GM15510 (cell line): ENCODE measurements around the gene PEX11G.

Experiments used
- POLR2A ChIP-seq: IDR thresholded peaks from 3 replicates; pipeline ENCODE4 v1.6.1; 2011; ENCODE audit warnings: borderline replicate concordance; ENCODE audit not compliant: insufficient read length; ENCODE audit errors: extremely low read depth

The PEX11G gene

GRCh38 chr19:7489609-7490044 is 792 bp upstream of the PEX11G start:
- TF ChIP-seq POLR2A = no peak

GRCh38 chr19:7486923-7487322 is 1.9 kb downstream of the PEX11G start:
- TF ChIP-seq POLR2A = no peak

- TF ChIP-seq POLR2A = no peak
Measured at GRCh38 chr19:7483720-7484201, 5.1 kb downstream of the PEX11G start.

- no peak for TF ChIP-seq POLR2A
Measured at GRCh38 chr19:7482584-7483439, 6.0 kb downstream of the PEX11G start.

- TF ChIP-seq POLR2A = no peak
Measured at GRCh38 chr19:7480970-7481255, 7.9 kb downstream of the PEX11G start.

- TF ChIP-seq POLR2A = no peak
Measured at GRCh38 chr19:7480222-7480969, 8.4 kb downstream of the PEX11G start.

GRCh38 chr19:7478843-7479227 is 10.0 kb downstream of the PEX11G start:
- no peak for TF ChIP-seq POLR2A

GRCh38 chr19:7478173-7478842 is 10.5 kb downstream of the PEX11G start:
- TF ChIP-seq POLR2A = no peak

- TF ChIP-seq POLR2A = no peak
Measured at GRCh38 chr19:7477758-7478157, 11.1 kb downstream of the PEX11G start.

GRCh38 chr19:7476777-7477494 is 11.9 kb downstream of the PEX11G start:
- TF ChIP-seq POLR2A = no peak

- TF ChIP-seq POLR2A = no peak
Measured at GRCh38 chr19:7476241-7476640, 12.6 kb downstream of the PEX11G start.

- no peak for TF ChIP-seq POLR2A
Measured at GRCh38 chr19:7475665-7476064, 13.2 kb downstream of the PEX11G start.

- TF ChIP-seq POLR2A = no peak
Measured at GRCh38 chr19:7471696-7472615, 16.9 kb downstream of the PEX11G start.

GRCh38 chr19:7470540-7471305 is 18.1 kb downstream of the PEX11G start:
- TF ChIP-seq POLR2A = no peak
